IgD-negative memory B cell (primary cell): Measurements from ENCODE around the gene SIPA1L2. TPM values are rescaled to one million over a fixed set of nuclear protein-coding genes. Genes with fewer than 3 reads are reported as not detected.

Source experiments
- H3K27ac Mint-ChIP-seq, 3 donors: one replicate each; pipeline ENCODE4 v1.8.0; 2020 to 2022; ENCODE audit warnings: mild to moderate bottlenecking in 3 of 3, mixed read lengths in 3 of 3, moderate library complexity in 1 of 3
- H3K27me3 Mint-ChIP-seq: one replicate; pipeline ENCODE4 v1.8.0; 2021; ENCODE audit warnings: mixed read lengths
- H3K36me3 Mint-ChIP-seq: one replicate; pipeline ENCODE4 v1.8.0; 2020; ENCODE audit warnings: mild to moderate bottlenecking, mixed read lengths
- H3K4me1 Mint-ChIP-seq, 3 donors: one replicate each; pipeline ENCODE4 v1.8.0; 2020 to 2022; ENCODE audit warnings: mixed read lengths in 3 of 3, mild to moderate bottlenecking in 1 of 3
- H3K4me3 Mint-ChIP-seq, 4 donors: one replicate each; pipeline ENCODE4 v1.8.0; 2020 to 2022; ENCODE audit warnings: mild to moderate bottlenecking in 4 of 4, mixed read lengths in 4 of 4, moderate library complexity in 3 of 4
- H3K9me3 Mint-ChIP-seq, 3 donors: one replicate each; pipeline ENCODE4 v1.8.0; 2020 to 2021; ENCODE audit warnings: mixed read lengths in 3 of 3, mild to moderate bottlenecking in 1 of 3
- polyA plus RNA-seq: library from polyadenylated mRNA; unstranded; fragments of 300-500 nt; fragmentation: Illumina TruSeq; gene quantifications from one replicate; pipeline ENCODE4 v1.2.3, GENCODE V29; 2021

Gene SIPA1L2
- polyA plus RNA-seq, 1 donor from 2014 or later, result not detected

- peaks cover 6 to 14% (median 7%) of the 10 kb centered on the region in 3 donors for H3K4me1 Mint-ChIP-seq
- H3K27me3 Mint-ChIP-seq, result peaks cover 18% of the 10 kb centered on the region
- no peak overlapping the region for H3K27ac Mint-ChIP-seq
- peak overlapping the region; percentile 84 to 91 (median 87) for H3K4me3 Mint-ChIP-seq
- no peaks in the 10 kb centered on the region for H3K36me3 Mint-ChIP-seq
- no peaks in the 10 kb centered on the region for H3K9me3 Mint-ChIP-seq
These were observed 1.3 kb downstream of the SIPA1L2 start for GRCh38 chr1:232628335-232629249.

DNA sequence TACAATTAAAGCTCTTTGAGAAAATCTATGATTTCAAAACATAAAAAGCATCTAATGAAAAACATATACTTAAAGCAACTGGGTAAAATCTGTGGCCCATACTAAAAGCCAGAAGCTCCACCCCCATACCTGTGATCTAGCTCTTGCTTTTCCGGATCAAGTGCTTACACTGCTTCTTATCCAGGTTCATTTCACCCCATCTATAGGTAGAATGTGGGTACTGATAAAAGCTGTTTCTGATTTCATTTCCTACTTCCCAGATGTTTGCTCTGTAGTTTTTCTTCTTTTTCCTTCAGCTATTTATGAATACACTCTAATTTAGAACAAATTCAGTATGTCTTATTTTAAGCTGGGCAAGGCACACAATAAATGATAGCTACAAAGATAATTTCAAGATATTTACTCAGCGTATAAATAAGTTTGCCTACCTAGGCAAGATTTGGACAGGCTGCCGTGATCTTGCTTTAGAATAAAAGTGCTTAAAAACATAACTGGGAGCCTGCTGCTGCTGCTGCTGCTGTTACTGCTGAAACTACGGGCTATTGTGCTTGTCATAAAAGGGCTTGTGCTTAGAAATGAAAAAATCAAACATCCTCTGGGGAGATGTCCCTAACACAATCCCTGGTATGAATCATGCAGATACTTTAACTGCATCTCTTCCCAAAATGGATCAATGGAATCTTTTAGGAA is 2.1 kb downstream of the SIPA1L2 start:
- no peaks in the 10 kb centered on the region for H3K36me3 Mint-ChIP-seq
- no peaks in the 10 kb centered on the region for H3K9me3 Mint-ChIP-seq
- peak overlapping the region; percentile 1 to 84 (median 40) for H3K4me3 Mint-ChIP-seq
- no peak overlapping the region for H3K27ac Mint-ChIP-seq
- H3K4me1 Mint-ChIP-seq, result peaks cover 6 to 14% (median 7%) of the 10 kb centered on the region in 3 donors
- H3K27me3 Mint-ChIP-seq, result peaks cover 18% of the 10 kb centered on the region

- Mint-ChIP-seq H3K27ac (no peak overlapping the region), H3K4me3 (peak overlapping the region in 1 of 4 donors; percentile 73), H3K4me1 (peaks cover 6 to 14% (median 7%) of the 10 kb centered on the region in 3 donors), H3K27me3 (peaks cover 18% of the 10 kb centered on the region), H3K9me3 (no peaks in the 10 kb centered on the region), H3K36me3 (no peaks in the 10 kb centered on the region)
These were observed 2.8 kb downstream of the SIPA1L2 start for GRCh38 chr1:232627171-232627570.

DNA sequence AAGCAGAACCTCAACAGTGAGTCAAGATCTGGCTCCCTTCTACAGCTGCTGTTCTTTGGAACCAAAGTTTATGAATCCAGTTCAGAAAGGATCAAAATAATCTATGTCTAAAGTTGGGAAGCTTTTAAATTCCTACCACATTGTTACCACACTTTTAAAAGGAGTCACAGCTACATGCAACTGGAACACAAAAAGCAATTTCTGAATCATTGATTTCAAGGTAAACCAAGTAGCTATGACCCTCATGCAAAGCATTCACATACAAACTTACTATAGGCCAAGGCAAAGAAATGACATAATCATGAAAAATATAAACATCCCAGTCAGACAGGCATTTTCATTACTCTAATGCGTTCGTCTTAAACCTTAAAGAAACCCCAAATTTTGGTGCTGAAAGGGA is 3.5 kb downstream of the SIPA1L2 start:
- no peaks in the 10 kb centered on the region for H3K9me3 Mint-ChIP-seq
- H3K27me3 Mint-ChIP-seq, result peaks cover 19% of the 10 kb centered on the region
- peaks cover 6 to 14% (median 7%) of the 10 kb centered on the region in 3 donors for H3K4me1 Mint-ChIP-seq
- no peaks in the 10 kb centered on the region for H3K36me3 Mint-ChIP-seq
- H3K4me3 Mint-ChIP-seq, result no peak overlapping the region
- no peak overlapping the region for H3K27ac Mint-ChIP-seq

- Mint-ChIP-seq H3K4me1 (peaks cover 0 to 8% (median 3%) of the 10 kb centered on the region in 3 donors), H3K4me3 (no peak overlapping the region), H3K27me3 (peaks cover 15% of the 10 kb centered on the region), H3K27ac (no peak overlapping the region), H3K36me3 (no peaks in the 10 kb centered on the region), H3K9me3 (no peaks in the 10 kb centered on the region)
These were observed 4.5 kb downstream of the SIPA1L2 start for GRCh38 chr1:232625319-232625868.

- Mint-ChIP-seq H3K27ac (no peak overlapping the region), H3K36me3 (no peaks in the 10 kb centered on the region), H3K4me3 (no peak overlapping the region), H3K4me1 (peaks cover 0 to 8% (median 3%) of the 10 kb centered on the region in 3 donors), H3K9me3 (no peaks in the 10 kb centered on the region), H3K27me3 (peaks cover 15% of the 10 kb centered on the region)
These were observed 5.2 kb downstream of the SIPA1L2 start for GRCh38 chr1:232624546-232625281.

- Mint-ChIP-seq H3K4me1 (peaks cover 0 to 2% (median 0%) of the 10 kb centered on the region in 3 donors), H3K36me3 (no peaks in the 10 kb centered on the region), H3K4me3 (no peak overlapping the region), H3K27ac (no peak overlapping the region), H3K27me3 (peaks cover 5% of the 10 kb centered on the region), H3K9me3 (no peaks in the 10 kb centered on the region)
These were observed 7.0 kb downstream of the SIPA1L2 start for GRCh38 chr1:232622981-232623380.

- no peak overlapping the region for H3K4me3 Mint-ChIP-seq
- H3K27me3 Mint-ChIP-seq, result peaks cover 5% of the 10 kb centered on the region
- H3K36me3 Mint-ChIP-seq, result no peaks in the 10 kb centered on the region
- no peak overlapping the region for H3K27ac Mint-ChIP-seq
- H3K9me3 Mint-ChIP-seq, result no peaks in the 10 kb centered on the region
- H3K4me1 Mint-ChIP-seq, result peaks cover 0 to 2% (median 0%) of the 10 kb centered on the region in 3 donors
These were observed 7.6 kb downstream of the SIPA1L2 start for GRCh38 chr1:232622378-232622777.

GRCh38 chr1:232621050-232621449 is 8.9 kb downstream of the SIPA1L2 start:
- Mint-ChIP-seq H3K27ac (no peak overlapping the region), H3K27me3 (peaks cover 5% of the 10 kb centered on the region), H3K4me1 (peaks cover 0 to 2% (median 0%) of the 10 kb centered on the region in 3 donors), H3K9me3 (no peaks in the 10 kb centered on the region), H3K4me3 (no peak overlapping the region), H3K36me3 (no peaks in the 10 kb centered on the region)

GRCh38 chr1:232620356-232620969 is 9.5 kb downstream of the SIPA1L2 start:
- no peak overlapping the region for H3K27ac Mint-ChIP-seq
- H3K4me3 Mint-ChIP-seq, result no peak overlapping the region
- peaks cover 0 to 2% (median 0%) of the 10 kb centered on the region in 3 donors for H3K4me1 Mint-ChIP-seq
- H3K36me3 Mint-ChIP-seq, result no peaks in the 10 kb centered on the region
- H3K9me3 Mint-ChIP-seq, result no peaks in the 10 kb centered on the region
- peaks cover 6% of the 10 kb centered on the region for H3K27me3 Mint-ChIP-seq

DNA sequence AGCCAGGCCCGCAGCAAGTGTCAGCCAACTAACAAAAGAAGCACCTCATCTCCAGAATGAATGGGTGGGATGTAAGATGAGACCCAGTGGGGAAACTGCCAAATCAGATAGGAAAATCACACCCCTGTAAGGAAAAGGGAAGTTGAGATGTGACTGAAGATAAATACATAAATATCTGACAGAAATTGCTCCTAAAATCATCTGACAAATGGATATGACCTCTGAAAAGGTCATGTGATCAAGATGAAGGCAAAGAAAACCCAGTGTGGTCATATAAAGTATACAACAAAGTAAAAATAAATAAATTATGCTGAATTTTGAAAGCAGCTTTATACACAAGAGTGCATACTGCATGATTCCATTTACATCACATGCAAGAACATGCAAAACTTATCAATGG is 12.7 kb downstream of the SIPA1L2 start:
- Mint-ChIP-seq H3K36me3 (no peaks in the 10 kb centered on the region), H3K27ac (no peak overlapping the region), H3K4me3 (no peak overlapping the region), H3K4me1 (peaks cover 0 to 2% (median 0%) of the 10 kb centered on the region in 3 donors), H3K9me3 (no peaks in the 10 kb centered on the region), H3K27me3 (peaks cover 6% of the 10 kb centered on the region)

- Mint-ChIP-seq H3K4me3 (no peak overlapping the region), H3K4me1 (no peaks in the 10 kb centered on the region), H3K27ac (no peak overlapping the region), H3K27me3 (peaks cover 2% of the 10 kb centered on the region), H3K9me3 (no peaks in the 10 kb centered on the region), H3K36me3 (no peaks in the 10 kb centered on the region)
These were observed 14.6 kb downstream of the SIPA1L2 start for GRCh38 chr1:232615306-232615800.

DNA sequence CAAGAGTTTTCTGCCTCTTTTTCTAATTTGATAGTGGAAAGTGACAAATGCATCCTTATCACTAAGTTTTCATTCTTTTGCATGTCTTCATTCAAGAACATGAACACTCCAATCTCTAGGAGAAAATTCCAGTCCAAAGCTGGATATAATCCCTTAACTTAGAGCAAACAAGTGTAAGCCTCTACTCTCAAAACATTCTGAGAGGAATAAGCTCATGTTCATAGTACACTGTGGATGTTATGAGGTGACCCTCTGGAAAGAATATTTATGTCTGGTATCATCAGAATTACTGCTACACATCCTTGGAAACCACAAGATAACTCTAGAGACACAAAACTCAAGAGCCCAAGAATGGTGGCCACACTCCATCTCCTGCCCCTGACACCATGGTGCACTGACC is 15.1 kb downstream of the SIPA1L2 start:
- Mint-ChIP-seq H3K9me3 (no peaks in the 10 kb centered on the region), H3K36me3 (no peaks in the 10 kb centered on the region), H3K4me3 (peak overlapping the region in 1 of 4 donors; percentile 36), H3K27ac (no peak overlapping the region), H3K27me3 (peaks cover 2% of the 10 kb centered on the region), H3K4me1 (no peaks in the 10 kb centered on the region)

- Mint-ChIP-seq H3K4me1 (no peaks in the 10 kb centered on the region), H3K27me3 (peaks cover 2% of the 10 kb centered on the region), H3K27ac (no peak overlapping the region), H3K4me3 (no peak overlapping the region), H3K36me3 (no peaks in the 10 kb centered on the region), H3K9me3 (no peaks in the 10 kb centered on the region)
These were observed 16.1 kb downstream of the SIPA1L2 start for GRCh38 chr1:232613752-232614381.
